ENCODE data around the gene PDE6D. TPM values are rescaled to one million over a fixed set of nuclear protein-coding genes. Genes with fewer than 3 reads are reported as not detected.

The PDE6D gene
- total RNA-seq, 3 donors from 2014 or later (not counting 1 experiment from before 2014, with no cell fraction given) = 21.6 to 29.2 (median 22.8) TPM

- H3K4me1 Mint-ChIP-seq = peaks cover 5 to 19% of the 10 kb centered on the region in 2 donors
- H3K9me3 ChIP-seq (ENCODE audit: control insufficient read depth, insufficient read depth, low read length) = no peaks in the 10 kb centered on the region
- no peak for ATAC-seq
- no peak overlapping the region for H3K27ac Mint-ChIP-seq
- H3K36me3 ChIP-seq (ENCODE audit: control insufficient read depth, insufficient read depth, low read length) = peaks cover 9% of the 10 kb centered on the region
- H3K4me3 ChIP-seq (ENCODE audit: low read length) = no peak overlapping the region
- peaks cover 30% of the 10 kb centered on the region for H3K4me1 ChIP-seq (ENCODE audit: control insufficient read depth, insufficient read depth, low read length)
- no peaks in the 10 kb centered on the region for H3K27me3 Mint-ChIP-seq (ENCODE audit: low read depth in 2 of 2)
- H3K36me3 Mint-ChIP-seq = no peaks in the 10 kb centered on the region
- no peak overlapping the region for H3K27ac ChIP-seq (ENCODE audit: low read length)
- WGBS (ENCODE audit: insufficient coverage) = 90% methylated on average over 6 of the region's 6 CpGs
- no peaks in the 10 kb centered on the region for H3K9me3 Mint-ChIP-seq
- H3K27me3 ChIP-seq (ENCODE audit: control insufficient read depth, insufficient read depth, low read length) = no peaks in the 10 kb centered on the region
- no peak for DNase-seq
- H3K4me3 Mint-ChIP-seq = no peak overlapping the region
- no peak for TF ChIP-seq CTCF (IDR thresholded peaks at IDR 0.05)
- intact Hi-C loops (cut with micrococcal nuclease) = no loop called here
Observed at GRCh38 chr2:231718799-231719198, 62.3 kb downstream of the PDE6D start.

- DNase-seq (peak in 1 of 2 donors; percentile 45), ATAC-seq (peak in 1 of 3 donors; percentile 28)
- peak overlapping the region; percentile 9 for H3K27ac ChIP-seq (ENCODE audit: low read length)
- H3K36me3 ChIP-seq (ENCODE audit: control insufficient read depth, insufficient read depth, low read length) = peaks cover 14% of the 10 kb centered on the region
- H3K4me1 Mint-ChIP-seq = peaks cover 13 to 28% of the 10 kb centered on the region in 2 donors
- peaks cover 1% of the 10 kb centered on the region for H3K36me3 Mint-ChIP-seq
- H3K27ac Mint-ChIP-seq = no peak overlapping the region
- H3K27me3 ChIP-seq (ENCODE audit: control insufficient read depth, insufficient read depth, low read length) = no peaks in the 10 kb centered on the region
- no peaks in the 10 kb centered on the region for H3K9me3 Mint-ChIP-seq
- H3K4me1 ChIP-seq (ENCODE audit: control insufficient read depth, insufficient read depth, low read length) = peaks cover 36% of the 10 kb centered on the region
- intact Hi-C loops (cut with micrococcal nuclease) = no loop called here
- H3K4me3 ChIP-seq (ENCODE audit: low read length) = no peak overlapping the region
- H3K9me3 ChIP-seq (ENCODE audit: control insufficient read depth, insufficient read depth, low read length) = no peaks in the 10 kb centered on the region
- no peak for TF ChIP-seq CTCF (IDR thresholded peaks at IDR 0.05)
- H3K27me3 Mint-ChIP-seq (ENCODE audit: low read depth in 2 of 2) = no peaks in the 10 kb centered on the region
- WGBS (ENCODE audit: insufficient coverage) = 91% methylated on average over 13 of the region's 13 CpGs
- no peak overlapping the region for H3K4me3 Mint-ChIP-seq
Observed at GRCh38 chr2:231717281-231718171, 63.6 kb downstream of the PDE6D start.

GRCh38 chr2:231716666-231717280 is 64.3 kb downstream of the PDE6D start:
- peak overlapping the region in 1 of 2 donors; percentile 97 for H3K27ac Mint-ChIP-seq
- H3K27me3 ChIP-seq (ENCODE audit: control insufficient read depth, insufficient read depth, low read length) = no peaks in the 10 kb centered on the region
- WGBS (ENCODE audit: insufficient coverage) = 95% methylated on average over 11 of the region's 11 CpGs
- intact Hi-C loops (cut with micrococcal nuclease) = no loop called here
- H3K36me3 ChIP-seq (ENCODE audit: control insufficient read depth, insufficient read depth, low read length) = peaks cover 22% of the 10 kb centered on the region
- ATAC-seq (no peak), DNase-seq (no peak)
- H3K27ac ChIP-seq (ENCODE audit: low read length) = no peak overlapping the region
- peaks cover 44% of the 10 kb centered on the region for H3K4me1 ChIP-seq (ENCODE audit: control insufficient read depth, insufficient read depth, low read length)
- no peaks in the 10 kb centered on the region for H3K9me3 Mint-ChIP-seq
- no peak overlapping the region for H3K4me3 Mint-ChIP-seq
- peaks cover 0 to under 1% of the 10 kb centered on the region in 2 donors for H3K27me3 Mint-ChIP-seq (ENCODE audit: low read depth in 2 of 2)
- peaks cover 21 to 36% of the 10 kb centered on the region in 2 donors for H3K4me1 Mint-ChIP-seq
- no peaks in the 10 kb centered on the region for H3K9me3 ChIP-seq (ENCODE audit: control insufficient read depth, insufficient read depth, low read length)
- peaks cover 9% of the 10 kb centered on the region for H3K36me3 Mint-ChIP-seq
- TF ChIP-seq CTCF (IDR thresholded peaks at IDR 0.05) = no peak
- H3K4me3 ChIP-seq (ENCODE audit: low read length) = no peak overlapping the region
